Kidney epithelial cell (primary cell): ENCODE results near the gene AGBL4. TPM values are rescaled to one million over a fixed set of nuclear protein-coding genes. Genes with fewer than 3 reads are reported as not detected.

Source experiments
- DNase-seq: peaks from one replicate; pipeline ENCODE4 v3.0.0-alpha.2; 2010; ENCODE audit warnings: low read depth
- H3K27me3 ChIP-seq: 2 replicates; pipeline ENCODE4 v1.6.0; 2011; ENCODE audit warnings: low read length; ENCODE audit not compliant: control insufficient read depth, insufficient read depth
- H3K36me3 ChIP-seq: 2 replicates; pipeline ENCODE4 v1.5.1; 2011; ENCODE audit warnings: low read length; ENCODE audit not compliant: control insufficient read depth, insufficient read depth
- H3K4me3 ChIP-seq: 2 replicates; pipeline ENCODE4 v1.5.1; 2011; ENCODE audit warnings: low read depth, mild to moderate bottlenecking, control low read depth, low read length
- total RNA-seq: library from RNA; depleted of rRNA; stranded (reverse); fragments of >200 nt; gene quantifications from 2 replicates; pipeline ENCODE4 v1.2.3, GENCODE V29; 2015
- TF ChIP-seq, protein P1 (sequence below): IDR thresholded peaks from 2 replicates; pipeline ENCODE4 v1.5.1; 2011; ENCODE audit warnings: mild to moderate bottlenecking, moderate library complexity, low read length, control low read depth, inconsistent platforms; ENCODE audit not compliant: insufficient read depth, poor library complexity, severe bottlenecking

The AGBL4 gene
- total RNA-seq, 1 donor from 2014 or later: not detected

DNA sequence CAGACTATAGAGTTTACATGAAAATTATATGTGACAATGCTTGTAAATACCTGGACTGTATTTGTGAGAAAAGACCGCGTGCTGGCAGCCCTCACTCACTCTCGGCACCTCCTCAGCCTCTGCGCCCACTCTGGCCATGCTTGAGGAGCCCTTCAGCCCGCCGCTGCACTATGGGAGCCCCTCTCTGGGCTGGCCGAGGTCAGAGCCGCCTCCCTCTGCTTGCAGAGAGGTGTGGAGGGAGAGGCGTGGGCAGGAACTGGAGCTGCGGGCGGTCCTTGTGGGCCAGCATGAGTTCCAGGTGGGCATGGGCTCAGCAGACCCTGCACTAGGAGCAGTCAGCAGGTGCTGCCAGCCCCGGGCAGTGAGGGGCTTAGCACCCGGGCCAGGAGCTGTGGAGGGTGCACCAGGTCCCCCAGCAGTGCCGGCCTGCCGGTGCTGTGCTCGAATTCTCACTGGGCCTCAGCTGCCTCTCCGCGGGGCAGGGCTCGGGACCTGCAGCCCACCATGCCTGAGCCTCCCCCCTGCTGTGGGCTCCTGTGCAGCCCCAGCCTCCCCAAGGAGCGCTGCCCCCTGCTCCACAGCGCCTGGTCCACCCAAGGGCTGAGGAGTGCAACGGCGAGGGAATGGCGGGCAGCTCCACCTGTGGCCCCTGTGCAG, 482.5 kb downstream of the AGBL4 start:
- no peak overlapping the region for H3K4me3 ChIP-seq
- no peak for DNase-seq
- TF ChIP-seq, protein P1, sequence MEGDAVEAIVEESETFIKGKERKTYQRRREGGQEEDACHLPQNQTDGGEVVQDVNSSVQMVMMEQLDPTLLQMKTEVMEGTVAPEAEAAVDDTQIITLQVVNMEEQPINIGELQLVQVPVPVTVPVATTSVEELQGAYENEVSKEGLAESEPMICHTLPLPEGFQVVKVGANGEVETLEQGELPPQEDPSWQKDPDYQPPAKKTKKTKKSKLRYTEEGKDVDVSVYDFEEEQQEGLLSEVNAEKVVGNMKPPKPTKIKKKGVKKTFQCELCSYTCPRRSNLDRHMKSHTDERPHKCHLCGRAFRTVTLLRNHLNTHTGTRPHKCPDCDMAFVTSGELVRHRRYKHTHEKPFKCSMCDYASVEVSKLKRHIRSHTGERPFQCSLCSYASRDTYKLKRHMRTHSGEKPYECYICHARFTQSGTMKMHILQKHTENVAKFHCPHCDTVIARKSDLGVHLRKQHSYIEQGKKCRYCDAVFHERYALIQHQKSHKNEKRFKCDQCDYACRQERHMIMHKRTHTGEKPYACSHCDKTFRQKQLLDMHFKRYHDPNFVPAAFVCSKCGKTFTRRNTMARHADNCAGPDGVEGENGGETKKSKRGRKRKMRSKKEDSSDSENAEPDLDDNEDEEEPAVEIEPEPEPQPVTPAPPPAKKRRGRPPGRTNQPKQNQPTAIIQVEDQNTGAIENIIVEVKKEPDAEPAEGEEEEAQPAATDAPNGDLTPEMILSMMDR: no peak
- no peaks in the 10 kb centered on the region for H3K27me3 ChIP-seq
- no peaks in the 10 kb centered on the region for H3K36me3 ChIP-seq

DNA sequence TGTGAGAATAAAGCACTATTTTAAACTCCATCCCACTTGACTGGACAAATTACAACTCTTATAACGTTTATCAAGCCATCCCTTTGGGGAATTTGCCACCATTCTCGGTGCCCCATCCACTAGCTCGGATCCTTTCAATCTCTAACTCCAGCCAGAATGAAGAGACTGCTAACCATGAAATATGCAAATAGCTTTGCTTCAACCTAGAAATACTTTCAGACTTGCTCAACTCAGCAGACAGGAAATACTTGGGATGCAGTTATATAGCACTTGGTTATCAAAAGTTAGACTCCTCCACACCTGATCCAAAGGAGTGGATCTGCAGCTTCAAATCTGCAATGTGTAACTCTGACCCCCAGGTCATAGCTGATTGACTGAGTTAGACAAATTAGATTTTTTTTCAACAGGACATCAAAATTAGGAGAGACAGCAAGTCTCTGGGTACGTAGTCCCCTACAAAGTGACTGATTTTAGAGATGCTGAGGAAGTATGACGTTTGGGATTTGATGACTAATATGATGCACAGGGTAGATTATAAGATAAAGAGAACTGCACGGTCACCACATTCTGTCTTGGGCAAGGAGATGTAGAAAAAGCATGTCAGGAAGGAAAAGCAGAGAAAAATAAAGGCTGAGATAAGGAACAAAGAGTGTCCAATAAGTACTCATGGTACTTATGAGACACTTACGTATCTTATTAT, 496.0 kb downstream of the AGBL4 start:
- Histone ChIP-seq H3K4me3 (no peak overlapping the region), H3K27me3 (no peaks in the 10 kb centered on the region), H3K36me3 (no peaks in the 10 kb centered on the region)
- DNase-seq: no peak
- TF ChIP-seq, protein P1: no peak

DNA sequence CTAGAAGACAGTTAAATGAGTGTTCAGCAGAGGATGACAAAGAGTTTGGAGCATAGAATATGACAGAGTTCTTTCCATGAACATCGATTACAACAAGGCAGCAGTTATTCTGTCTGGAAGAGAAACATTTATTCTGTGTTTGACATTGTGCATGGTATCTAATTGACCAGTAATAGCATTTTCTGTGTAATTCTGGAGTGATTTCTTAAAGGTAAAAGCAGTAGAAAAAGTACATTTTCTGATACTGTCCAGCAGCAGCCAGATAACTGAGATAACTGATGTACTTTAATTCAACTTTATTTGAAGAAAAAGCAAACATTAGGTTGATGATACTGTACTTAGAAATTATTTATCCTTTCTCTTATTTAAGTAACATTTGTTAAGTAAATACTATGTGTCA, 497.1 kb downstream of the AGBL4 start:
- Histone ChIP-seq H3K4me3 (no peak overlapping the region), H3K27me3 (no peaks in the 10 kb centered on the region), H3K36me3 (no peaks in the 10 kb centered on the region)
- DNase-seq: no peak
- TF ChIP-seq, protein P1: no peak

DNA sequence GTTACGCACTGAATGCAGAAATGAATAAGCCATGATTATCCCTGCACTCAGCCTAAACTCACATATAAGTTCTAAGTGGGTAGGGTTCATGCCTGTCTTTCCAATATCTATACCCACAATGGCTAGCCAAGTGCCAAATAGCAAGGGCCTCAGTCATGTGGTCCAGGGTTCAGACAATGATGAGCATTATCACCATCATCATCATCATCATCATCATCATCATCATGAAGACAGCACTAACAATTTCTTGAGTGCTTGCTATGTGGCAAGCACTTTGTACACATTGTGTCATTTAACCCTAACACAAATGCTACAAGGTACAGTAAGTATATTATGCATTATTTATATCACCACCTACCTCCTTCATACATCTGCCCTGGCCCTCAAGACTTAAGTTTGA, 500.0 kb downstream of the AGBL4 start:
- Histone ChIP-seq H3K36me3 (no peaks in the 10 kb centered on the region), H3K27me3 (no peaks in the 10 kb centered on the region), H3K4me3 (no peak overlapping the region)
- DNase-seq: no peak
- TF ChIP-seq, protein P1: no peak

DNA sequence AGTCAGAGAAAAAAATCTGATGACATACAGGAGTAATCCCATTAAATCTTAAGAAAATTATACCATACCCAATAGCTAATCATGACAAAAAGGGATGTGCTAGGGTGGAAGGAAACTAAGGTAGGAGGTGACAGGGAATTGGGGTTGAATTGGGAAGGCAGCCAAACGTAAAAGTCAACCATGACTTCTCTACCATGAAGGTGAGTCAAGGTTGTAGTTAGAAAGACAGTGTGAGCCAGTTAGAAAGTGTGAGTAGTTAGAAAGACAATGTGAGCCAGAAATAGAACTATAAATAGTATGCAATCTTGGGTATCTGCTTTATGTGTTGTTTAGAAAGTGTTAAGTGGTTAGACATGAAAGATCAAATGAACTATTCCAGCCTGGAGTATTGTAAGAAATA, 556.8 kb downstream of the AGBL4 start:
- TF ChIP-seq, protein P1: no peak

More for the DNA sequence above, 556.8 kb downstream of the AGBL4 start:
- no peaks in the 10 kb centered on the region for H3K27me3 ChIP-seq
- H3K4me3 ChIP-seq: no peak overlapping the region
- no peaks in the 10 kb centered on the region for H3K36me3 ChIP-seq
- DNase-seq: no peak
